Aorta (tissue), 5 donors: ENCODE measurements around the gene VRK1. TPM values are rescaled to one million over a fixed set of nuclear protein-coding genes. Genes with fewer than 3 reads are reported as not detected.

Experiments used
- ATAC-seq: fragments of 200-7000 bp; cut with Tn5 transposase; one replicate; pipeline ENCODE4 v1.9.1; 2022; ENCODE audit warnings: moderate library complexity; ENCODE audit not compliant: low FRiP score
- DNase-seq, 2 donors: peaks; one replicate each; pipeline ENCODE4 v3.0.0-alpha.2; 2020
- H3K27ac ChIP-seq, 2 donors: one replicate each; pipeline ENCODE4 v1.5.1; 2013; ENCODE audit warnings: low read length in 2 of 2, mild to moderate bottlenecking in 2 of 2, moderate library complexity in 2 of 2, control low read depth in 1 of 2, inconsistent platforms in 1 of 2, low read depth in 1 of 2
- H3K27me3 ChIP-seq, 2 donors: one replicate each; pipeline ENCODE4 v1.6.1; 2013; ENCODE audit warnings: control low read depth in 1 of 2, low read length in 1 of 2, mild to moderate bottlenecking in 1 of 2, moderate library complexity in 1 of 2; ENCODE audit not compliant: insufficient read depth in 2 of 2, control insufficient read depth in 1 of 2
- H3K36me3 ChIP-seq, 2 donors: one replicate each; pipeline ENCODE4 v1.6.1; 2013; ENCODE audit warnings: control low read depth in 1 of 2, low read length in 1 of 2, mild to moderate bottlenecking in 1 of 2; ENCODE audit not compliant: insufficient read depth in 2 of 2, control insufficient read depth in 1 of 2
- H3K4me1 ChIP-seq, 2 donors: one replicate each; pipeline ENCODE4 v1.6.1; 2013; ENCODE audit warnings: low read length in 2 of 2, control low read depth in 1 of 2, mild to moderate bottlenecking in 1 of 2, moderate library complexity in 1 of 2; ENCODE audit not compliant: insufficient read depth in 2 of 2, control insufficient read depth in 1 of 2
- H3K4me3 ChIP-seq, 2 donors: one replicate each; pipeline ENCODE4 v1.5.1; 2013; ENCODE audit warnings: low read length in 2 of 2, control low read depth in 1 of 2, mild to moderate bottlenecking in 1 of 2
- H3K9me3 ChIP-seq: one replicate; pipeline ENCODE4 v1.6.1; 2013; ENCODE audit warnings: mild to moderate bottlenecking, low read length; ENCODE audit not compliant: control insufficient read depth
- WGBS, 2 donors: extraction: QIAGEN DNeasy Blood & Tissue Kit; methylation state at CpG; one replicate each; pipeline ENCODE4 v1.1.7; 2013; 5-methylcytosine and 5-hydroxymethylcytosine counted together
- intact Hi-C, 2 donors: fragments of 100-400 bp; cut with DNase I; formaldehyde crosslinking; loops; one replicate each; pipeline versions ENCODE4 v1.14.2 to v1.15.0; 2022
- long read RNA-seq, 2 donors: library from polyadenylated mRNA; unstranded; transcript quantifications; one replicate each; pipeline ENCODE4 v2.0.0, GENCODE V29; 2020 to 2021
- polyA plus RNA-seq, 2 donors: library from polyadenylated mRNA; stranded (reverse); fragments of 200-250 nt; gene quantifications; one replicate each; pipeline ENCODE4 v1.2.3, GENCODE V29; 2013
- total RNA-seq, 2 donors: library from RNA; stranded (reverse); fragmentation: NEBNext Ultra II Directional; extraction: Animal tissue kit (Norgen Biotek cat#: 25700); gene quantifications; one replicate each; pipeline ENCODE4 v1.2.1, GENCODE V29; 2021
- donor health status: healthy with polysubstance abuse.
- donor health status: Bipolar disorder and iron deficiency.
- donor health status: DM: no; HTN: no; CAD: no.
- donor health status: DM: no; HTN: no; CAD: no.
- donor health status: DM: yes; HTN: yes; CAD: no.

The VRK1 gene, protein sequence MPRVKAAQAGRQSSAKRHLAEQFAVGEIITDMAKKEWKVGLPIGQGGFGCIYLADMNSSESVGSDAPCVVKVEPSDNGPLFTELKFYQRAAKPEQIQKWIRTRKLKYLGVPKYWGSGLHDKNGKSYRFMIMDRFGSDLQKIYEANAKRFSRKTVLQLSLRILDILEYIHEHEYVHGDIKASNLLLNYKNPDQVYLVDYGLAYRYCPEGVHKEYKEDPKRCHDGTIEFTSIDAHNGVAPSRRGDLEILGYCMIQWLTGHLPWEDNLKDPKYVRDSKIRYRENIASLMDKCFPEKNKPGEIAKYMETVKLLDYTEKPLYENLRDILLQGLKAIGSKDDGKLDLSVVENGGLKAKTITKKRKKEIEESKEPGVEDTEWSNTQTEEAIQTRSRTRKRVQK
- total RNA-seq (1 to 10 TPM; 9.0 to 9.4 TPM), polyA plus RNA-seq (1 to 10 TPM; 5.8 to 7.8 TPM)
- long read RNA-seq, donor 1, transcript VRK1-201 (13 exons, 1,745 nt) = major isoform, 11 of 20 reads
- long read RNA-seq, donor 1, partial matches to known transcripts = 3 of 20 reads
- long read RNA-seq, donor 1, other reads (novel, unspliced or antisense) = 6 of 20 reads
- long read RNA-seq, donor 2, partial matches to known transcripts = 1 of 2 reads
- long read RNA-seq, donor 2, other reads (novel, unspliced or antisense) = 1 of 2 reads

DNA sequence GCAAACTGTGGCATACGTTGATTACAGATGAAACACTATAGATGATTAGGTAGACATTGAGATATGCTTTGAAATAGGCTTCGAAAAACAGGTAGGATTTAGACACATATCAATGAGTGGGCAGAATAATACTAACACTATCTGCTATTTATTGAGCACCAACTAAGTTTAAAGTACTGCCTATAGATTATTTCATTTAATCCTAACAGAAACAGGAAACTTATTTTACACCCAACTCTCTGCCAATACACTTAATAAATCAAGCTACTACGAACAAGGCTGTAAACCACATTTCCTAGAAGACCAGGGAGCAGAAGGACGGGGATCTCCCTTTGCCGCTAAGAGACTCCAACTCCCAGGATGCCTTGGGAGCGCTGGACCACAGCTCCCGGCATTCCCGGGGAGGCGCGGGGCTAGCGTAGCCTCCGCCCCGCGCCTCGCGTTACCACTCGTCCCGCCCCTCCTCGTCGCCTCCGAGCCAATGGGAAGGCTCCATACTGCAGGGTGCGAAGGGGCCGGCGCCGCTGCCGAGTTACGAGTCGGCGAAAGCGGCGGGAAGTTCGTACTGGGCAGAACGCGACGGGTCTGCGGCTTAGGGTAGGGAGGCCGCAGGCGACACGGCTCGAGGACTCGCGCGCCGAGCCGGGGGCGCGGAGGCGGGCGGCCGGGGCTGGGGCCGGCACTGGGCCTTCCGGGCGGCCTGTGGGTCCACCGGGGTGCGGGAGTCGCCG lies at the start of gene VRK1:
Gene VRK1, plus strand, starts transcription at position 532 of the 731 bp plus-strand sequence. CDS start 36,090 bp downstream, outside the sequence.
- H3K9me3 ChIP-seq = no peaks in the 10 kb centered on the region
- DNase-seq (peak; percentile 97 to 99), ATAC-seq (peak; percentile 100)
- no peak within 1 kb of the TSS for H3K27ac ChIP-seq
- intact Hi-C loops = no loop called here
- peak within 1 kb of the TSS; percentile 62 to 79 for H3K4me3 ChIP-seq
- no peaks in the 10 kb centered on the region for H3K4me1 ChIP-seq
- H3K36me3 ChIP-seq = no peaks in the 10 kb centered on the region
- WGBS, 2 donors = 3% methylated on average over 47 to 57 of the region's 57 CpGs
- no peaks in the 10 kb centered on the region for H3K27me3 ChIP-seq

DNA sequence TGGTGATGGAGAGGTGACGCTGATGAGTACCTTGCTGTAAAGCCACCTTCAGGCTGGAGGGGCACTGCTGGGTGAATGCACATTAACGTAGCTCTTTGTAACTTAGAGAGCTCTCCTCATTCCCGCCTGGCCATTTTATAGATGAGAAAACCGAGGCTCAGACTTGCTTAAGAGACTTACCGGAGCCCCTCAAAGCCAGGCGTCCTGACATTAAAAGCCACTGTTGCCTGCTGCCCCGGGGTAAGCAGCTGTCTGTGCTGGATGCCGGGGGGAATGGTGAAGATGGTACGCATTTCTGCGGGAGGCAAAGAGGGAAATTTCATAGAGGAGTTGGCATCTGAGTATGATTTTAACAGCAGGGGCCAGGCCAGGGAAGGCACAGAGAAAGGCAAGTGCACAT lies 49.6 kb upstream of the VRK1 start:
- H3K36me3 ChIP-seq = no peaks in the 10 kb centered on the region
- no peaks in the 10 kb centered on the region for H3K4me1 ChIP-seq
- intact Hi-C loops = loop anchor here in 1 of 2 donors (10.0 kb wide), 1 partner anchor 173 kb away; no protein-coding TSS in a partner anchor
- H3K9me3 ChIP-seq = peaks cover 7% of the 10 kb centered on the region
- WGBS, 2 donors = 79 to 89% methylated on average over 10 of the region's 10 CpGs
- no peak for ATAC-seq
- no peak for DNase-seq
- H3K27ac ChIP-seq = no peak overlapping the region
- H3K27me3 ChIP-seq = peaks cover 0 to 1% of the 10 kb centered on the region in 2 donors
- H3K4me3 ChIP-seq = no peak overlapping the region

DNA sequence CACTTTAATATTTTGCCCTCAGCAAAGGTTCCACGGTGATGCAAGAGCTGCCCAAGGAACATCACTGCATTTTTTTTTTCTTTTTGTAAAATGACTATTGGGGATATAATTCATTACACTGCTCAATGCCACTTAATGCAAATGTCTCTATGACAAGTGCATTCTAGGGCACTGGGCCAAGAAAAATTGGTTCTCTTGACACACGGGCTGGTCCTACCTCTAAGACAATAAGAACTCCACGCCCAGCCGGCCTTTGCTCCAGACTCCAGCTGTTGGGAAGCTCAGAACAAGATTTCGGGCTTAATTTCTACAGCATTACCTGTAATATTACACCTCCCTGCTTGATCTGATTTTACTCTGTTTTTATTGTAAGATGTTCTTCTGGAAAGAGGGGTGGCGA lies 48.8 kb upstream of the VRK1 start:
- Histone ChIP-seq H3K9me3 (peaks cover 7% of the 10 kb centered on the region), H3K27me3 (peaks cover 0 to 1% of the 10 kb centered on the region in 2 donors), H3K27ac (no peak overlapping the region), H3K4me3 (no peak overlapping the region), H3K36me3 (no peaks in the 10 kb centered on the region), H3K4me1 (no peaks in the 10 kb centered on the region)
- no peak for ATAC-seq
- intact Hi-C loops = loop anchor here in 1 of 2 donors (10.0 kb wide), 1 partner anchor 174 kb away; no protein-coding TSS in a partner anchor
- WGBS, 2 donors = 47 to 51% methylated on average over 6 of the region's 6 CpGs
- no peak for DNase-seq

DNA sequence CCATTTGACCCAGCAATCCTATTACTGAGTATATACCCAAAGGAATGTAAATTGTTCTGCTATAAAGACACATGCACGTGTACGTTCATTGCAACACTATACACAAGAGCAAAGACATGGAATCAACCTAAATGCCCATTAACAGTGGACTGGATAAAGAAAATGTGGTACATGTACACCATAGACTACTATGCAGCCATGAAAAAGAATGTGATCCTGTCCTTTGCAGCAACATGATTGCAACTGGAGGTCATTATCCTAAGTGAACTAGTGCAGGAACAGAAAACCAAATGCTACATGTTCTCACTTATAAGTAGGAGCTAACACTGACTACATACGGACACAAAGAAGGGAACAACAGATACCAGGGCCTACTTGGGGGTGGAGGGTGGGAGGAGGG lies 45.7 kb upstream of the VRK1 start:
- Histone ChIP-seq H3K4me1 (no peaks in the 10 kb centered on the region), H3K9me3 (peaks cover 1% of the 10 kb centered on the region), H3K27ac (no peak overlapping the region), H3K36me3 (no peaks in the 10 kb centered on the region), H3K4me3 (no peak overlapping the region), H3K27me3 (no peaks in the 10 kb centered on the region)
- ATAC-seq (no peak), DNase-seq (no peak)
- intact Hi-C loops = no loop called here
- 57 to 59% methylated on average over 3 of the region's 3 CpGs for WGBS, 2 donors

DNA sequence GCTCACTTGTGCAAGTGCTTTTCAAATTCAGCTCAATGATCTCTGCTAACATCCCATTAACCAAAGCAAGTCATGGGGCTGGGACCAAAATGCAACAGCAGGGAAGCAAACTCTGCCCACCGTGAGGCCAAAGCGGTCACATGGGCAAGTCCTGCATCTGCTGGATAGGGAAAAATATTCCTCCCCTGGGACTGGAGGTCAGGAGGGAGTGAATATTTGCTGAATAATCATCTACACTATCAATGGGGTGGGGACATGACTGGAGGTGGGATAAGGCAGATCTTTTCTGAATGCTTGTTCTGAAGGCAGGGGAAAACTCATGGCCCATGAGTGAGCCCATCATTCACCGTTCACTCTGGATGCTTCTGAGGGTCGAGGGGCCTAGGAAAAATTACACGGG lies 45.1 kb upstream of the VRK1 start:
- no peak overlapping the region for H3K27ac ChIP-seq
- no peak for ATAC-seq
- WGBS, 2 donors = 39 to 40% methylated on average over 5 of the region's 5 CpGs
- H3K4me1 ChIP-seq = no peaks in the 10 kb centered on the region
- no peak overlapping the region for H3K4me3 ChIP-seq
- intact Hi-C loops = no loop called here
- no peaks in the 10 kb centered on the region for H3K27me3 ChIP-seq
- no peak for DNase-seq
- no peaks in the 10 kb centered on the region for H3K36me3 ChIP-seq
- H3K9me3 ChIP-seq = peaks cover 1% of the 10 kb centered on the region

DNA sequence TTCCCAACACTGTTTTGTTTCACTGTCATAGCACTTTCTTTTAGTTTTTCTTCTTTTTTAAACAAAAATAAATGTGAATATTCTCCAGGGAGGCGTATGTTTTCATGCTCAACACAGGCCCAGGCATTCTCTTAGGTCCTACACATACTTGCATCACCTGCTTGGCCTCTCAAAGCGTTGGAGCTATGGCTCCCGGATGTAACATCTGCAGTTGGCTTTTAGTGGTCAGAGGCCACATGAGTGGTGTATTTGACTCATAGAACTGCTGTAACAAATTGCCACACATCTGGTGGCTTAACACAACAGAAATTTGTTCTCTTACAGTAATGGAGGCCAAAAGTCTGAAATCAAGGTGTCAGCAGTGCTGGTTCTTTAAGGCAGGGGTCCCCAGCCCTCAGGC lies 44.6 kb upstream of the VRK1 start:
- ATAC-seq = no peak
- intact Hi-C loops = no loop called here
- Histone ChIP-seq H3K9me3 (peaks cover 1% of the 10 kb centered on the region), H3K27ac (no peak overlapping the region), H3K4me3 (no peak overlapping the region), H3K27me3 (no peaks in the 10 kb centered on the region), H3K4me1 (no peaks in the 10 kb centered on the region), H3K36me3 (no peaks in the 10 kb centered on the region)
- WGBS, 2 donors = 55 to 63% methylated on average over 3 of the region's 3 CpGs
- no peak for DNase-seq

DNA sequence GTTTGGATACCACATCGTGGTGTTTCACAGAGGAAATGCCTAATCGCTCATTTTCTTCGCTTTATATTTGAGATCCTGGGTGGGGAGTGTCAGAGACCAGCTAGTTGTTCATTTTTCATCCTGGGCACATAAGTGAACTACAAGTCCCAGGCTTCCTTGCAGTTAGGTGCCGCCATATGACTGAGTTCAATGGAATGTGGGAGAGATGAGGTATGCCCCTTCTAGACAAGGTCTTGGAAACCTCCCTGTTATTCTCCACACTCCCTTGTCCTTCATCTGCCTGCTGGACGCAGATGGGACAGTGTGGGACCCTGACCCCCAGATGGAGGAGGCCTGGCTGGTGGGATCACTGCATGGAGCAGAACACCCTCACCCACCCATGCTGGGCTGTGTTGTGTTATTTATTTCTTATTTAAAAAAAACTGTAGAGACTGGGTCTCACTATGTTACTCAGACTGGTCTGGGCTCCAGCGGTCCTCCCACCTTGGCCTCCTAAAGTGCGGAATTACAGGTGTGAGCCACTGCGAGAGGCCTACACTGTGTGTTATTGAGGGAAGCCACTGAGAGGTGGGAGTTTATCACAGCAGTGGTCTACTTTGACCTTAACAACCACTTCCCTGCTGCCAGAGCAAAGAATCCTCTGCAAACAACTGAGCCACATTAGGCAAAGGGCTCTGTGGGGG lies 42.9 kb upstream of the VRK1 start:
- 91 to 95% methylated on average over 8 of the region's 8 CpGs for WGBS, 2 donors

DNA sequence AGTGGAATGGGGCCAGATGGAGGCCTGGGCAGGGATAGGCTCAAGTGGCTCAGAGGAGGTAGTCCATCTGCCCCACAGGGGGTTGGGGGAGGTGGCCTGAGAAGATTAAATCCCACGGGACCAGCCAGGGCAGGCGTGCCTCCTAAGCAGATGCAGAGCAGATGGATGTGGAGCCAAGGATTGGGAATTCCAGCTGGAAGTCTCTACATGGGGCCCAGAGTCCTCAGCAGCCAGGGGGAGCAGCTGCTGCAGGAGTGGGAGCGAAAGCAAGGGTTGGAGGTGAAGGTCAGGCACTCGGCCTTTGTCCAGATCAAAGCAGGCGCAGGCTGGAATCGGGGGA lies 42.4 kb upstream of the VRK1 start:
- no peak for DNase-seq
- H3K4me3 ChIP-seq = no peak overlapping the region
- ATAC-seq = no peak
- intact Hi-C loops = no loop called here
- H3K4me1 ChIP-seq = no peaks in the 10 kb centered on the region
- H3K36me3 ChIP-seq = no peaks in the 10 kb centered on the region
- no peak overlapping the region for H3K27ac ChIP-seq
- 57 to 63% methylated on average over 6 of the region's 6 CpGs for WGBS, 2 donors
- peaks cover 1% of the 10 kb centered on the region for H3K9me3 ChIP-seq
- no peaks in the 10 kb centered on the region for H3K27me3 ChIP-seq

More for the DNA sequence above, 42.9 kb upstream of the VRK1 start:
- H3K4me1 ChIP-seq = no peaks in the 10 kb centered on the region
- H3K27ac ChIP-seq = no peak overlapping the region
- intact Hi-C loops = no loop called here
- ATAC-seq (no peak), DNase-seq (no peak)
- no peaks in the 10 kb centered on the region for H3K27me3 ChIP-seq
- H3K36me3 ChIP-seq = no peaks in the 10 kb centered on the region
- no peak overlapping the region for H3K4me3 ChIP-seq
- H3K9me3 ChIP-seq = peaks cover 1% of the 10 kb centered on the region
